Activated naive CD4-positive, alpha-beta T cell treated with Interleukin-2 at 50 U/mL for 16 hours (primary cell): ENCODE measurements around the gene AMPD3.

Experiments
- DNase-seq: peaks from one replicate; pipeline ENCODE4 v3.0.0-alpha.2; 2020

The AMPD3 gene

DNA sequence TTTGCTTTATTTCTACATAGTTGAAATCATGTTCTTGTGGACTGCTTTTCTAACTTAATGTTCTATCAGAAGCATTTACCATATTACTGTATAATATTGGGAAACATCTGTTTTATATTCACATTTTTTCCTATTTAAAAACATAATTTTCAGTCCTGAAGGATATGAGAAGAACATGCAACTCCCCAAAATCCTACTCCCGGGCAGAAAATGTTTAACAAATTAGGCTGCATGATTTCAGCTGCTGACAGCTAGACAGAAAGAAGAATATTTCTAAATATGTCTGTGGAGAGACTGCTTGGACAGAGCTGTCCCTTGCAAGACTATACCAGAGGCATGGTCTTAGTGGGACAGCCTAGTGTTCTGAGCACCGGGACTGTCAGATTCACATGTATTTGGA lies 15.7 kb upstream of the AMPD3 start:
- DNase-seq = no peak

DNA sequence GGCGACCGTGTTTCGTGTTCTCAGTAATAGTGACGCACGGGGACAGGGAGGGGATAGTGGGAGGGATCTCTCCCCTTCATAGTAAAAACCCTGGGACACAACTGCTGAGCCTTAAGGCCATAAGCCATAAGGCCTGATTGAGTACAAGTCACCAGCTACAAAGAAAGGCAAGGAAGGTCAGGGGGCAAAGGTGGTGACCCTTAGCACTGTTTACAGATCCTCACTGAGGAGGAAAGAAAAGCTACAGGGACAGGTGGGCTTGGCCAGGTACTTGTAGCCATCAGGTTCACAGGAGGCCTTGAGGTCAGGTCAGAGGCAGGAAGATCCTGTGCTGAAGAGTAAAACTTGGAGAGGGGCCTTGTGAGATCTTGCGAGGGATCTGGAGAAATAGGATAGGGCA lies 15.1 kb upstream of the AMPD3 start:
- DNase-seq = no peak

- no peak for DNase-seq
These were observed 14.7 kb upstream of the AMPD3 start for GRCh38 chr11:10440401-10440800.

- DNase-seq = no peak
These were observed 14.0 kb upstream of the AMPD3 start for GRCh38 chr11:10441091-10441490.

DNA sequence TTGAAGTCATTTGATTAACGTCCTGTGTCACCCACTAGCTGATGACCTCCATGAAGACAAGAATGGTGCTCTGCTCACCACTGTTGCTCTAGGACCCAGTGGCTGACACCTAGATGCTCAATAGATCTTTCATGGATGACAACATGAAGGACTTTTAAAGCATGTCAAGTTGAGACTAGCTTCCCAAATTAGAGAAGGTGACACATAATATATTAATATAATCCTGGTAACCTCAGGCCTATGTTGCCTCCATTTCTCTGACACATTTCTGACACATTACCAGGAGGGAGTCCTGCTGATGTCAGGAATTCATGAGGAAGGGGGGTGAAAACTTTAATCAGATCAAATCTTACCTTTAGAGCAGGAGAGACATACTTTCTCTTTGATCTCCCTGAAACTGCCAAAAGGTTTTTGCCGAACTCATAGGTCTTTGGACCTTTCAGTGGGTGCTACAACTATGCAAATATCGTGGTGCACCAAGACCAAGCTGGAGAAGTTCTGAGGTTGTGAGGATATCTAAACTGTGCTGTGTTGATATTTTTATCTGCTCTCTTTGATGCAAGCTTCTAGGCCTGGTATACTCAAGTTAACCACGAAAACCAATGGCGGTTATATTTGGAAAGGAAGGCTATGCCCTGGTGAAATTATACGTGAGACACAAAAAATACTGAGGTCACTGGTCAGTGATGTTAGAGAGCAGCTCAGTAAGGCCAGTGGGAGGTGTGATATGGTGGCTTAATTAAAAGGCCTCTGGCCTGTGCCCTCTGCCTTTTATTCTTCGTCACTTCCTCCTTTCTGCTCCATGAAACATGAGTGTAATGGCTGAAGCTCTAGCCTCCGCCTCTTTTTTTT lies 13.2 kb upstream of the AMPD3 start:
- DNase-seq = no peak

GRCh38 chr11:10443152-10443551 lies 11.9 kb upstream of the AMPD3 start:
- no peak for DNase-seq

DNA sequence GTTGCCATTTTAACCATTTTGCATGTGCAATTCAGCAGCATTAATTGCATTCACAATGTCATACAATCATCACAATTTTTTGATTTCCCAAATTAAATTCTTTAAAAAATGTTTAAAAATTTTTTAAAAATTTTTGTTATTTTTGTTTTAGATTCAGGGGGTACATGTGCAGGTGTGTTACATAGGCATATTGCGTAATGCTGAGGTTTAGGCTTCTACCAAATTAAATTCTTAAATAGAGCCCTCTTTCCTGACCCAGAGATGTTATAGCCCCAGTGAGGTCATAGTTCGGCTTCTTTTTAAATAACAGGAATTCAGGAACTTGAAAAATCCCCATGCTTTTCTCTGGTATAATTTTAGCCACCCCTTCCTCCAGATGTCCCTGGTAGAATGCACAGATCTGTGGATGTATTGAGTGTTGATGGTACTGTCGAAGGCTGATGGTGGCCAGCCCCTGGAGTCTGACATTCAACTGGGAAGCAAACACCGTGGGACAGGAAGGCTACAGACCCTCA lies 11.3 kb upstream of the AMPD3 start:
- DNase-seq = no peak

- DNase-seq = no peak
These were observed 10.2 kb upstream of the AMPD3 start for GRCh38 chr11:10444725-10445315.

GRCh38 chr11:10447445-10447844 lies 7.6 kb upstream of the AMPD3 start:
- DNase-seq = no peak

- peak; percentile 56 for DNase-seq
These were observed 4.3 kb upstream of the AMPD3 start for GRCh38 chr11:10450462-10451425.

DNA sequence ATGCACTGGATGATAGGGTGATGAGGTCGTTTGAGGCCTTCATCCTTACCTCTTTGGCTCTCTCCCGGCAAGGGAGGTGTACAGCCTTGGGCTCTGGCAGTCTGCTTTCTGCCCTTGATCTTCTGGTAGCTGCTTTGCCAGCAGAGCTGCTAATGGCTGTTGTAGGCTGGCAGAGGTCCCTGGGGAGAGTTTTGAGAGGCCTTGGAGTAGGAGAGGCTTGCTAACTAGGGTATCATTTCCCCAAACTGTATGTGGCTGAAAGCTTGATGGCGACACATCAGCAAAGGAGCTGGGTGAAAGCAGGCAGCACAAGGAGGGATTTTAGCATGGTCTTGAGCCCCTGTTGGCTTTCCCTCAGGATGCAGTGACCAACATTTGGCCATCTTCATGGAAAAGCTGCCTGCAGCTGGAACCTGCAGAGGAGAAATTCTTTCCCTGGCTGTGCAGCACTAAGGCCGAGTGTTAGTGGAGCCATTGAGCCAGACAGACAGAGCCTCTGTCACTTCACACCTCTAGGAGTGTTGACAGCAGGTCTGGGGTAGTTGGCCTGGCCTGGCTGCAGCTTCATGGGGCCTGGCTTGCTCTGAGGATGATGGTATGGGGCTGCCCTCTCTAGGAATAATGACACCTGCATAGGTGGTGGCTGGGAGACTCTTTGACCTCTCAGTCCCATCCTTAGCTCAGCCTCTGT lies 3.5 kb upstream of the AMPD3 start:
- DNase-seq = no peak

GRCh38 chr11:10452211-10452767 lies 2.8 kb upstream of the AMPD3 start:
- no peak for DNase-seq

- no peak for DNase-seq
These were observed 1.8 kb upstream of the AMPD3 start for GRCh38 chr11:10453261-10453660.

GRCh38 chr11:10455637-10456487 lies 798 bp downstream of the AMPD3 start:
- DNase-seq = peak; percentile 80

DNA sequence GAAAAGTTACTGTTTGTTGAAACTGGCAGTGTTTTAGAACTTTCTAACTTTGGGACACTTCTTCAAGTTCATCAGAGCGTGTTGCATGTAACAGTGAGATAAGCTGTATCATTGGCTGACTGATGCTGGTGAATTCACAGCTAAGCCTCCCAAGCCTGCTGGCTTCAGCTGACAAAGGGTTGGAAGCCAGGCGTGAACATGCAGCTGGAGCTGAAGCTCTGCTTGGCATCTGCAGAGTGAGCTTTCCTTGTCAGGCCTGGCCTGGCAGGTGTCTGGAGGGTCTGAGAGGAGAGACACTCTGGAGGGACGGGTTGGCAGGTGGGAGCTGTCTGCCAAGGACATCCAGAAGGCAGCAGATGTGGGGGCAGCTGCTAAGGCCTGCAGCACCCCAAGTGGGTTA lies 1.5 kb downstream of the AMPD3 start:
- no peak for DNase-seq

GRCh38 chr11:10457901-10458300 lies 2.8 kb downstream of the AMPD3 start:
- DNase-seq = no peak

DNA sequence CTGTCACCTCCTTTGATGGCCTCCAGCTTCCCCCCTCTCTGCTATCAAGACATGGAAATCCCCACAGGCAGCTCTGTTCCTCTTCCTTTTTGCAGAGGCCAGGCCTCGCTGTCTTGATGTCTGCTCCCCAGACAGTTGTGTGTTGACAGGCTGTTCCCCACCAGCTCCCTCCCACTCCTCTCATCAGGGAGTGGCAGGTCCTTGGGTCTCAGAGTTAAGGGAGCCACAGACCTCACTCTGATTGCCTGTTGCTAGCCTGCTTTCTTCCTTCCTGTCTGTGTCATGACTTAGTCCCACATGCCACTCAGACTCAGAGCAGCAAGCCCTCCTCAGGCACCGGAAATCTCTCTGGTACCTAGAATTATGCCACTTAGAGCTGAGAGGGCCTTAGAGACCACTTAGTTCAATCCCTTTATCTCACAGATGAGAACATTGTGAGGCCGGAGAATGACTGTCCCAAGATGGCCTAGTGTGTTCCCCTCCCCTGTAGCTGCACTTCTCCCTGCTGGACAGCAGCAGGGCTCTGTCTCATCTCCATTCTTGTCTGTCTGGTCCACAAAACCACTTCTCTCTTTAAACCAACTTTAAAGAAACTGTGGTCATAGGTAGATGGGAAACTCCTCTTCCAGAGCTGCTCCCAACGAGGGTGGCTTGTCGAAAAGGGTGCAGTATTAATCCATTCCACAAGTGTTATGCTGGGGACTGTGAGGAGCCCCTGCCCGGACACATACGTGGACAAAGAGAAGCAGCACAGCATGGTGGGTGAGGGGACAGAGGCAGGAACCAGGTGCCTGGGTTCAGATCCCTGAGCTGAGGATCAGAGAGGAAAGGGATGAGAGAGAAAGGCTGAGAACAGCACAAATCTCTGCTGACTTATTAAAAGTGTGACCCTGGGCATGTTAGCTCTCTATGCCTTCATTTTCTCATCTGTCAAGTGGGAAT lies 4.2 kb downstream of the AMPD3 start:
- peak; percentile 60 for DNase-seq

- no peak for DNase-seq
These were observed 5.7 kb downstream of the AMPD3 start for GRCh38 chr11:10460611-10461275.

DNA sequence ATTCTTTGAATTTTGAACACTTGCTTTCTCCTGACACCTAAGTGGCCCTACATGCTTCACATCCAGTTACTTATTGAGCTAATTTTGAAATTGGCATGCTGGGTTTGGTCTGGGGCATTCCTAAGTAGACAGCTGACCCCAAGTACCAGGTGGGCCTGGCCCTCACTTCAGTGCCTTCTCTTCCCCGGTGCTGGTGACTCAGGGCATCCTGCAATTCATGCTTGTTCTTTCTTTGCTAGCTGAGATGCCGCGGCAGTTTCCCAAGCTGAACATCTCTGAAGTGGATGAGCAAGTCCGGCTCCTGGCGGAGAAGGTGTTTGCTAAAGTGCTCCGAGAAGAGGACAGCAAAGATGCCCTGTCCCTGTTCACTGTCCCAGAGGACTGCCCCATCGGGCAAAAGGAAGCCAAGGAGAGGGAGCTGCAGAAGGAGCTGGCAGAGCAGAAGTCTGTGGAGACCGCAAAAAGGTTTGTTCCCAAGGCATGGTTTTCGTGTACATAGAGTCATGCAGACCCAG lies 6.3 kb downstream of the AMPD3 start:
- no peak for DNase-seq
